Ascending aorta (tissue), 2 donors: ENCODE data around the gene PLXNA2. TPM values are rescaled to one million over a fixed set of nuclear protein-coding genes. Genes with fewer than 3 reads are reported as not detected.

Experiments used
- DNase-seq, 2 donors: peaks; one replicate each; pipeline ENCODE4 v3.0.0-alpha.2; 2019; ENCODE audit warnings: low spot score in 2 of 2
- H3K27ac ChIP-seq, 2 donors: fragments of 200-600 bp; sonication (generic); one replicate each; pipeline ENCODE4 v1.5.1; 2016 to 2017; ENCODE audit warnings: mild to moderate bottlenecking in 1 of 2
- H3K27me3 ChIP-seq: fragments of 200-600 bp; sonication (generic); one replicate; pipeline ENCODE4 v1.5.1; 2017
- H3K36me3 ChIP-seq, 2 donors: fragments of 200-600 bp; sonication (generic); one replicate each; pipeline ENCODE4 v1.5.1; 2016
- H3K4me1 ChIP-seq, 2 donors: fragments of 200-600 bp; sonication (generic); one replicate each; pipeline ENCODE4 v1.5.1; 2016 to 2017; ENCODE audit warnings: mild to moderate bottlenecking in 1 of 2
- H3K4me3 ChIP-seq, 2 donors: fragments of 200-600 bp; sonication (generic); one replicate each; pipeline ENCODE4 v1.5.1; 2016 to 2017; ENCODE audit warnings: mild to moderate bottlenecking in 1 of 2
- H3K9me3 ChIP-seq, 2 donors: fragments of 200-600 bp; sonication (generic); one replicate each; pipeline ENCODE4 v1.5.1; 2016
- CTCF ChIP-seq, 3 experiments: fragments of 200-600 bp in 2 of 3; fragments of 450-650 bp in 1 of 3; sonication (generic) in 2 of 3; IDR thresholded peaks; one replicate each; pipeline ENCODE4 v1.5.1; 2016 to 2019; ENCODE audit warnings: antibody characterized with exemption in 3 of 3, mild to moderate bottlenecking in 1 of 3, moderate library complexity in 1 of 3
- intact Hi-C: fragments of 100-400 bp; cut with DNase I; formaldehyde crosslinking; loops from one replicate; pipeline ENCODE4 v1.15.1; 2023
- total RNA-seq: library from RNA; depleted of rRNA; stranded (reverse); fragments of >200 nt; gene quantifications from one replicate; pipeline ENCODE4 v1.1.0, GENCODE V29; 2016

PLXNA2 gene
- total RNA-seq, 1 donor from 2014 or later: 33.0 TPM

GRCh38 chr1:207985996-207986395 is 258.2 kb downstream of the PLXNA2 start:
- no peak for DNase-seq
- no peak overlapping the region for H3K27ac ChIP-seq
- no peaks in the 10 kb centered on the region for H3K36me3 ChIP-seq
- H3K4me1 ChIP-seq: no peaks in the 10 kb centered on the region
- no peak for TF ChIP-seq CTCF (IDR thresholded peaks at IDR 0.05)
- intact Hi-C loops: no loop called here
- no peaks in the 10 kb centered on the region for H3K27me3 ChIP-seq
- no peak overlapping the region for H3K4me3 ChIP-seq
- H3K9me3 ChIP-seq: no peaks in the 10 kb centered on the region

- intact Hi-C loops: no loop called here
- Histone ChIP-seq H3K36me3 (no peaks in the 10 kb centered on the region), H3K4me1 (no peaks in the 10 kb centered on the region), H3K27me3 (no peaks in the 10 kb centered on the region), H3K27ac (no peak overlapping the region), H3K9me3 (no peaks in the 10 kb centered on the region), H3K4me3 (no peak overlapping the region)
- TF ChIP-seq CTCF (IDR thresholded peaks at IDR 0.05): no peak
- DNase-seq: no peak
Observed at GRCh38 chr1:207984831-207985572, 259.2 kb downstream of the PLXNA2 start.

- TF ChIP-seq CTCF (IDR thresholded peaks at IDR 0.05): no peak
- H3K27me3 ChIP-seq: no peaks in the 10 kb centered on the region
- H3K4me3 ChIP-seq: no peak overlapping the region
- no peak for DNase-seq
- no peaks in the 10 kb centered on the region for H3K9me3 ChIP-seq
- no peak overlapping the region for H3K27ac ChIP-seq
- H3K4me1 ChIP-seq: no peaks in the 10 kb centered on the region
- intact Hi-C loops: no loop called here
- no peaks in the 10 kb centered on the region for H3K36me3 ChIP-seq
Observed at GRCh38 chr1:207983044-207983635, 261.0 kb downstream of the PLXNA2 start.

DNA sequence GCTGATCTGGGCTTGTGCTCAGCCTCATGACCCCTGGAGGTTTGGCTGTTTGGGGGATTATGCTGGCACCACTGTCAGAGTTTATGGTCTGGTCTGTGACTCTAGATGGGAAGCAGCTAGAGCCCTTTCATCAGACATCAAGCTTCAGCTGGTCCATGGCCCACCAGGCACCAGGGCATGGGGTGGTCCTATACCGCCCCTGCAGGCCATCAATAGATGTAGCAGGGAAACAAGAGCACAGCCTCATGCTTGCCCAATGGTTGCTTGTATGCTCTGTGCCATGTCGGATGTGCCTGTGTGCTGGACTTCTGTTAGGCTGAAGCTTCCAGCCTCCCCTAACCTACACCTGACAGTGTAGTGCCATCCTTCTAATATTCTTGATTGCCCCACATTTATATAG is 262.2 kb downstream of the PLXNA2 start:
- H3K27me3 ChIP-seq: no peaks in the 10 kb centered on the region

GRCh38 chr1:207978441-207978840 is 265.7 kb downstream of the PLXNA2 start:
- no peak for TF ChIP-seq CTCF (IDR thresholded peaks at IDR 0.05)
- Histone ChIP-seq H3K4me3 (no peak overlapping the region), H3K4me1 (no peaks in the 10 kb centered on the region), H3K9me3 (no peaks in the 10 kb centered on the region), H3K27ac (no peak overlapping the region), H3K27me3 (no peaks in the 10 kb centered on the region), H3K36me3 (no peaks in the 10 kb centered on the region)
- DNase-seq: no peak
- intact Hi-C loops: no loop called here

More for the DNA sequence above, 262.2 kb downstream of the PLXNA2 start:
- no peak for DNase-seq
- intact Hi-C loops: no loop called here
- peak in 1 of 3 experiments; percentile 32 for TF ChIP-seq CTCF (IDR thresholded peaks at IDR 0.05)
- no peak overlapping the region for H3K27ac ChIP-seq
- no peaks in the 10 kb centered on the region for H3K9me3 ChIP-seq
- no peaks in the 10 kb centered on the region for H3K36me3 ChIP-seq
- H3K4me1 ChIP-seq: no peaks in the 10 kb centered on the region
- H3K4me3 ChIP-seq: no peak overlapping the region
